NCI-H1048 (cell line): ENCODE data around the gene NHS.
"Not testable (repeated sequence)": the region's sequence is repeated elsewhere in the genome, so short reads cannot be mapped to it uniquely, and the experiment has no call there.

Source experiments
- DNase-seq: peaks from one replicate; lab custom pipeline; 2025; lab: John Stamatoyannopoulos, UW

The NHS gene

DNA sequence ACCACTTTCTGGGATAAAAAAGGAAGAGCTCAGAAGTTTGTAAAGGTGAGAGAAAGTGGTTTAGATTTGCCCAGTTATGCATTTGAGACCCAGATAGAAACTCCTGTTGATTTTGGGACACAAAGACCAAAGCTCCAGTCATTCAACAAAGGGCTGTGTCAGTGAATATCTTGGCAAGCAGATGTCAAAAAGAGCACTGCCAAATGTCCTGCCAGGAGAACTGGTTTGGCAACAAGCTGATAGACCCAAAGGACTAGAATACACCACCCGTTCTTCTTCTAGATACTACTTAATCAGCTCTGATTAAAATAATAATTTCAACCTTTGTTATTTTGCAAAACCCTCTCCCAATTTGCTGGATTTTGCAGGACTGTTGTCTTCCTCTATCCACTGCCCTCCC lies 121.4 kb downstream of the NHS start:
- DNase-seq = no peak

DNA sequence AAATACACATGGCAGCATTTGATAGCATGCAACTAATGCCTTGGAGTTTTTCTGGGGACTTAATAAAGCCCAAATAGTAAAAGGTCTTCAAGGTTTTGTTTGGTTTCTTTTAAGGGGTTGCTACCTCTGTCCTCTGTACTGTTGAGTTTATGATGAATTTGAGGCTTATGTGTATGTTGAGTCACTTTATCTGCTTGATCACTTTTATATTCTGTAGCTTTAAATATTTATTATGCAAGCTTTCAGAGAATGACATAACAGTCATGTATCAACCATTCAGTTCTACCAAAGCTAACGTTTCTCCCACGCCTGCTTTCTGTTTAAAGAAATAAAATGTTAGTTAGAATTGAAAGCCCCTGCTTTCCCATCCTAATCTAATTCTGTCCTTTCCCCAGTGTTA lies 122.2 kb downstream of the NHS start:
- DNase-seq = no peak

GRCh38 chrX:17499512-17499911 lies 124.5 kb downstream of the NHS start:
- no peak for DNase-seq

DNA sequence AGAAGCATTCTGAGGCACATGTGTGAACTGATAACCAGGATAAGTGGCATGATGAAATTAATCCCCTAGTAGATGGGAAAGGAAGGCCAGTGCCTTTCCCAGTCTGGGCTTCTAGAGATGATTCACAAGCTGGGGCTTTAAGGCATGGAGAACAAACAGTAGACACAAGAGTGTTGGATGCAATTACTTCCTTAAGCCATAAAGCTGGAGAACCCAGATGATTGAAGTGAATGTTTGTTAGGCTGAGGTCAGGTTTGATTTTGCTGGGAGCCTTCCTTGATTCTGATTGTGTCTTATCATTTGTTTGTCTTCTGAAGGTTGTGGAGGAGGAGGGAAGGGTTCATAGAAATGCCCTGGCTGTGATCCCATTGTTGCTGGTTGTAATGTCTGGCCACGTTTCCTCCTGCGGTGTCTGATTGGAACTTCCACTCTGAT lies 125.2 kb downstream of the NHS start:
- DNase-seq = no peak

- DNase-seq = no peak
These were observed 126.7 kb downstream of the NHS start for GRCh38 chrX:17501746-17502145.

DNA sequence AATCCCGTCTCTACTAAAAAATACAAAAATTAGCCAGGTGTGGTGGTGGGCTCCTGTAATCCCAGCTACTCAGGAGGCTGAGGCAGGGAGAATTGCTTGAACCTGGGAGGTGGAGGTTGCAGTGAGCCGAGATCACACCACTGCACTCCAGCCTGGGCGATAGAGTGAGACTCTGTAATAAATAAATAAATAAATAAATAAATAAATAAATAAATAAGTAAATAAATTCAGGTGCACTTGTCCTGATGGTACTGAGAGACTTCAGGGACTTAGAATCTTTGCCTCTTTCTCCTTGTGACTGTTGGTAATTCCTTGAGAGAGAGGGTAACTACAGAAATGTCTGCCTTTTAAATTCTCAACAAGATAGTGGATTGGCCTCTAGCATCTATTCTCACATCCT lies 131.4 kb downstream of the NHS start:
- DNase-seq = not testable (repeated sequence)

DNA sequence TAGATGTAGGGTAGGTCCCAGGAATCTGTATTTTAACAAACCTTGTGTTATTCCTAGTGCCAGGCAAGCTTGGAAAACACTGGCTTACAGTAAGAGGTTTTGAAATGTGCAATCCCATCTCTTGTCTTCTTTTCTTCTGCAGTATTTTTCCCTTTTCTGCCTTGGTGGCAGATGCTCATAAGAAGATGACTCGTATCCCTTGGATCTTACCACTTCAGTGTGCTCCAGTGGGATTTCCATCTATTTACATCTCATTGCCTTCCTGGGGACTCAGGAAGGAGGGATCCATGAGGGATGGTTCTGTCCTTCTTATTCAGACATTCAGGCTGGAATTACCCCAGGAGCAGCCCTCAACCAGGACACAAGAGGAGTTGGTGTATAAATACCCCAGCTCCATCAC lies 136.6 kb downstream of the NHS start:
- no peak for DNase-seq

- DNase-seq = no peak
These were observed 144.4 kb downstream of the NHS start for GRCh38 chrX:17519358-17519757.

DNA sequence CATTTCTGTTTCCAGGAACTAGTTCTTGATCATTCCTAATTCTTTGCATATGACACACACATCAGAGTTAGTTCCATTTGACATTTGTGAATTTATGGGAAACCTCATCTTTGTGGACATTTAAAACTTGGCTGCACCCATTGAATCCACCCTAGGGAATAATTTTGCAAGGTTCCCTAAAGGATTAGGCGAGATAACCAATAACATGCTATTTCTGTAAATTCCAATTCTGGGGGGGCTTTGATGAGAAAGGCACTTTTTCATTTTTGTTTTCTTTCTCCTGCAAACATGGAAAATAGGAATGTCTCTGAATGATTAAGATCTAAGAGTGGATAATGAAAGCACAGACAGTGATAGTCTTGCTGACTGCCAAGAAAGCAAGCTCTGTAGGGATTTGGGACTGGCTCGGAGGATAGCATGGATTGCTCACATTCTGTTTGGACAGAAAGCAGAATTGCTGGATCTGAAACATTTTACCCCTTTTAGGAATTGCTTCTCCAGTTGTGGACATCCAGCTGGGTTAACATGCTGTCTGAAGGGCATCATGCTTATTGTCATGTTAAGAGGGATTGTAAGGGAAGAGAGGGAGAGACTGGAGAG lies 145.1 kb downstream of the NHS start:
- no peak for DNase-seq

- DNase-seq = no peak
These were observed 147.1 kb downstream of the NHS start for GRCh38 chrX:17521871-17522693.

- DNase-seq = no peak
These were observed 150.3 kb downstream of the NHS start for GRCh38 chrX:17525266-17525665.

DNA sequence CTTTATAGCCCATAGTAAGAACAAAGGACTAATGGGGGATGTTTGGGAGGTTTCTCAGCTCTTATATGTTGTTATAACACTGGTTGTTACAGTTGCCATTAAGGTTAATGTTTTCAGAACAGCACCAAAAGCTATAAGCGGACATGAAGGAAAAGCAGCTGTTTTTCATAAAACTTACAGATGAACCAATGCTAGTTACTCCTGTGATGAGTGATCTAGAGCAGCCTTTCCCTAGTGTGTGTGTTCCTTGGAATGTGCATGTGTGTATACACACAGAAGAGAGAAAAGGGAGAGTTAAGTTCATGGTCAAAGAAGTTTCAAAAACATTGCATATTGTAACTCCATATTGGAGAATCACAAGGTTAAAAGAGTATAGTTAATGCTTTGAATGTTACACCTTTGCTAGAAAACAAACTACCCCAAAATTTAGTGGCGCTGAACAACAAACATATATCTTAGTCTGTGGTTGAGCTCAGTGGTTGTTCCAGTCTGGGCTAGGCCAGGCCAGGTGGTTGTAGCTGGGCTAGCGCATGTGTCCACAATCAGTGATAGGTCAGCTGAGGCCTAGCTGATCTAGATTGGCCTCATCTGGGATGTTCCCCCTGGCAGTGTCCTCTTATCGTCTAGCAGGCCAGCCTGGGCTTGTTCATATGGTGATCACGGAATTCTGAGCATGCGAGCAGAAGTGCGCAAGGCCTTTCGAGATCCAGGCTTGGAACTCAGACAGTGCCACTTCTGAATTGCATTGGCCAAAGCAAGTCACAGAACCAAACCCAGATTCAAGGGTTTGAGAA lies 151.0 kb downstream of the NHS start:
- DNase-seq = no peak

- no peak for DNase-seq
These were observed 152.2 kb downstream of the NHS start for GRCh38 chrX:17527135-17527701.

GRCh38 chrX:17527922-17528321 lies 152.9 kb downstream of the NHS start:
- DNase-seq = no peak

DNA sequence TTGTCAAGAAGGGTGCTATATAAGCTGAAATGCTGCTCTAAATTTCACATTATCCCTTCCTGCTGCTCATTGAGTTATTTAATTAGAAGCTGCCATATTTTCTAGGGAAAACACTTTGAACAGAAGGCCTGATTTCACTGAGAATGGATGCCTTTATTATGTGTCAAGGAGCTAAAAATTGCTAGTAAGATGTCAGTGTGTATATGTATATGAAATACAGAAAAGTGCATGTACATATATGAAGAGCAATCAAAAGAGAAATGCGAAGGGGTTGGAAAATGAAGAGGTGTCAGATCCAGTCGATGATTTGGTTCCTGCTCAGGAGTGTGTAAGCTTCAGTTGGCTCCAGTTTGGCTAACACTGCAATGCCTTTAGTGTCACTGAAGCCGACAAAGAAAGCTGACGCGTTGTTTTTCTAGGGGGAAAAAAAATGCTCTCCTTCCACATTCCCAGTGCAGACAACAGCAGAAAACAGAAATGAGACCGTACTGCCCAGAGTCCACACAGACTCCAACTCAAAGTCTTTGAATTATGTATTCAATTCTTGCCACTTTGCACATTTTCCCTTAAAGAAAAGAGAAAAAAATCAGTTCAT lies 154.2 kb downstream of the NHS start:
- no peak for DNase-seq

DNA sequence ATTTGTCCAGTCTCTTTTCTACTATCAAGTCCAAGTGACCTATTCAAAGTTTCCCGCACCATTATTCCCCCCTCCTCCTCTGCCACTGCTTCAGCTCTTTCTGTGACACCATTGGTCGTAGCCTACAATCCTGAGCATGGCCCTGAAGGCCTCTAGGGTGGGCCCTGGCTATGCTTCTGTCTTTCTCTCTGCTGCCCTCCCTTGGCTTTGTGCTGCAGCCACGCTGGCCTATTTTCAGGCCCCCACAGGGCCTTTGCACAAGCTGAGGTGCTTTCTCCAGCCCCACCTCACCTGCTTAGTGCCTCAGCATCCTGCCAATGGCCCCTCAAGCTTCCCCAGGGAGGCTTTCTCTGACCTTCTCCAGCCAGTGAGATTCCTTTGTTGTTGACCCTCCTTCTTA lies 156.5 kb downstream of the NHS start:
- no peak for DNase-seq

DNA sequence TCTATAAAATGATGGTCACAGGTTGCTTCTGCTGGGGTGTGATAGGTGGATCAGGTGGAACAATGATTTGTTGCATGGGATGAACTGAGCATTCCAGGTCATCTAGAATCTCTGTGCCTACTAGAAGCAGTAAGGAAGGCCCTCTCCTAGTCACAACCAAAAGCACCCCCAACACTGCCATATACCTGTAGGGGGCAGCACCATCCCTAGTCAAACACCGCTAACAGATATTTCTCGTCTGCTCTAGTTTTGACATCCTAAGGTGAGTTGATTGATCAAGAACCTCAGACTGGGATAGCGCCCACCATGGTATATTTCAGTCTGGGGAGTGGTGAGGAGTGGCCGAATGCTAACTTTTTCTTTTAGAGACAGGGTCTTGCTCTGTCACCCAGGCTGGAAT lies 160.2 kb downstream of the NHS start:
- no peak for DNase-seq

GRCh38 chrX:17537723-17538243 lies 162.8 kb downstream of the NHS start:
- no peak for DNase-seq

DNA sequence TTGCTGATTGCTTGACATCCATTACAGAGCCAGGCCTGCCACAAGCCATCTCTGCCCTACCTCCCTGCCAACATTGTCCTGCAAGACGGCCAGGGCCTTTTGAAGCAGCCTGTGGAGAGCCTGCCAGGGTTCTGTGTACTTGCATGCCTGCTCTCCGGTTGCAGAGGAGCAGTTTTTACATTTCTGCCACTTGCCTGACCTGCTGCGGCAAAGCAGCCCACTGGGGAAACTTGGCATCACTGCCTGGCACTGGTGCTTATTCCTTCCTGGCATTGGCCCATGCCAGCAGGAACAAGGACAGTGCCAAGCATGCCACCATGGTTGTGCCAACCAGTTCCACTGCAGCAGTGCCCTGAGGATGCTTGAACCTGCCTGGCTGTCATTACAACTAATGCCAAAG lies 167.1 kb downstream of the NHS start:
- DNase-seq = no peak

DNA sequence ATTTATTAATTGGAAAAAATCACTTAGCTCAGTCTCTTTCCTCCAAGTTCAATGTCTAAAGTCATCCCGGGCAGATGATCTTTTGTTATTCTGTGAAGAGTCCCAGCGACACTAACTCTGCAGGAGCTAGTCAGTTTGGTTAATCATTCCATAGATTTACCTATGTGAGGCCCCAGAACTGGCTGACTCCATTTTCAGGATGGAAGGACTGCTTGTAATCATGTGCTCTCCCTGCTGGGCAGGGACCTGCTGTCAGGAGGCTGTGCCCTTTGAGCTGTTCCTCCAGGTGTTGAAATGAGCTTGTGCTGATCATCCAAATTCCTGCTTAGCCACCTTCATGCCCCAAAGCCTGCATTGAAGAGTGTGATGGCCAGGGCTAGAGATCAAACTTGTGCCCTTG lies 169.8 kb downstream of the NHS start:
- no peak for DNase-seq

DNA sequence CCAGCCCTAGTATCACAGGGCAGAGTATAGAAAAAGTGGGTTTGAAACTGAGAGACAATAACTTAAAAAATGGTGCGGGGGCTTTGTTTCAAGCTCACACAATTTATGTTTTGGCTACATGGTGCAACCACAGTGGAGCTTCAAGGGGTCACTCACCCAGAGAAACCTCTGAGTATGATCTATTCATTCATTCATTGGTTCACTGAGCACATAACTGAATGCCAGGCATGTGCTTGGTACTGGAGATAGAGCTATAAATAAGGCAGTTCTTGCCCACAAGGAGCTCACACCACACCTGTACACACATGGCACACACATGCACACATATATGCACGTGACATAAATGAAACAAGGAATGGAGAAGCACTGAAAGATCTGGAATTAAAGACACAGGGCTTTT lies 171.4 kb downstream of the NHS start:
- DNase-seq = no peak

- DNase-seq = no peak
These were observed 172.7 kb downstream of the NHS start for GRCh38 chrX:17547658-17548057.
